Measurements from ENCODE around the gene AGAP3. TPM values are rescaled to one million over a fixed set of nuclear protein-coding genes. Genes with fewer than 3 reads are reported as not detected.

The AGAP3 gene
- total and polyA plus RNA-seq, 2 of the 4 experiments (the other 2 are of a cell fraction) = 35.3 to 93.9 TPM

DNA sequence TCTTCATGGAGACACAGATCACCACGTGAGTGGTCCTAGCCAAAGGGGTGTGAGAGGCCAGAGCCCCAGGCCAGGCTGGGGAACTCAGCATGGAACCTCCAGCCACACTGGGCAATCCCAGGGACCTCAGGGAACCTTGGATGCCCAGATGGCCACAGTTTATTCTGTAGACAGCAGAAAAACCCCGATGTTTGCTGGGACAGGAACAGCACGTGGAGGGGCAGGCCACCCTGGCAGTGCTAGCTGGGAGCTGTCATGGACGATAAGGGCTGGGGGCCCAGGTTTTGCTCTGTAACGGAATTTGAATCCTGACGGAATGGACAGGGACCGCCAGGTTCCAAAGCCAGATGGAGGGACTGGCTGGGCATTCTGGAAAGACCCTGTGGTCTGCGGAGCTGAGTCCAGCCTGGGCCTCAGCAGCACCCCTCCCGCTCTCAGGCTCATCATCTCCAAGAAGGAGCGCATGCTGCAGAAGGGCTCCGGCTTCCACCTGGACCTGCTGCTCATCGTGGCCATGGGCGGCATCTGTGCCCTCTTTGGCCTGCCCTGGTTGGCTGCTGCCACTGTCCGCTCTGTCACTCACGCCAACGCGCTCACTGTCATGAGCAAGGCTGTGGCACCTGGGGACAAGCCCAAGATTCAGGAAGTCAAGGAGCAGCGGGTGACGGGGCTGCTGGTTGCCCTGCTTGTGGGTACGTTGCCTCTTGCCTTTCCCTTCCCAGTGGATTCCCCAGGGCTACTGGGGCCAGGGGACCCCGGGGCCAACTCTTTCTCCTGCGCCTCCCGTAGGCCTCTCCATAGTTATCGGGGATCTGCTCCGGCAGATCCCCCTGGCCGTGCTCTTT, 11.2 kb upstream of the AGAP3 start (continued):
- TF ChIP-seq RFX5 (IDR thresholded peaks at IDR 0.05; ENCODE audit: low read depth, low read length) = no peak

DNA sequence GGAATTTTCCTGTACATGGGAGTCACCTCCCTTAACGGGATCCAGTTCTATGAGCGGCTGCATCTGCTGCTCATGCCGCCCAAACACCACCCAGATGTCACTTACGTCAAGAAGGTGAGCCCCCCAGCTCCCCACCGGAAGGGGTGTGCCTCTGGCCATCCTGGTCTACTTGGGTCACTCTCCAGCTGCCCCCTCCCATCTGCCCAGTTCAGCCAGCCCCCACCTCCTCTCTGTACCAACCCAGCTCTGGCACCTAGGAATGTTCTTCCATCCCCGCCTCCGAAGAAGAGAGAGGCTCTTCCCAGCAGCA, 10.7 kb upstream of the AGAP3 start:
- H4K91ac ChIP-seq (ENCODE audit: insufficient read depth, low read depth, low read length) = no peak overlapping the region
- H2BK15ac ChIP-seq (ENCODE audit: low read depth, low read length) = no peak overlapping the region
- no peak overlapping the region for H3K14ac ChIP-seq (replicated peaks; ENCODE audit: low read depth, low read length)
- no peak overlapping the region for H3K4ac ChIP-seq (ENCODE audit: low read depth, low read length)
- no peak overlapping the region for H4K5ac ChIP-seq (ENCODE audit: low read depth, low read length)
- no peak overlapping the region for H2AK5ac ChIP-seq (ENCODE audit: low read depth, low read length)
- no peak overlapping the region for H3K4me2 ChIP-seq (ENCODE audit: low read depth, low read length)
- H3K27me3 ChIP-seq (ENCODE audit: control insufficient read depth, insufficient read depth, low read length) = no peaks in the 10 kb centered on the region
- TF ChIP-seq MAFK (IDR thresholded peaks at IDR 0.05; ENCODE audit: low read depth, low read length) (no peak), NFE2L2 (IDR thresholded peaks at IDR 0.05; ENCODE audit: low read depth, low read length) (no peak)
- TF ChIP-seq, protein P1, sequence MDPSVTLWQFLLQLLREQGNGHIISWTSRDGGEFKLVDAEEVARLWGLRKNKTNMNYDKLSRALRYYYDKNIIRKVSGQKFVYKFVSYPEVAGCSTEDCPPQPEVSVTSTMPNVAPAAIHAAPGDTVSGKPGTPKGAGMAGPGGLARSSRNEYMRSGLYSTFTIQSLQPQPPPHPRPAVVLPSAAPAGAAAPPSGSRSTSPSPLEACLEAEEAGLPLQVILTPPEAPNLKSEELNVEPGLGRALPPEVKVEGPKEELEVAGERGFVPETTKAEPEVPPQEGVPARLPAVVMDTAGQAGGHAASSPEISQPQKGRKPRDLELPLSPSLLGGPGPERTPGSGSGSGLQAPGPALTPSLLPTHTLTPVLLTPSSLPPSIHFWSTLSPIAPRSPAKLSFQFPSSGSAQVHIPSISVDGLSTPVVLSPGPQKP (IDR thresholded peaks at IDR 0.05; ENCODE audit: borderline replicate concordance, low read depth, low read length) = no peak
- H3K27ac ChIP-seq (ENCODE audit: insufficient read depth, low read length) = no peak overlapping the region
- peaks cover 8% of the 10 kb centered on the region for H3K4me1 ChIP-seq (ENCODE audit: control insufficient read depth, insufficient read depth, low read length)
- dilution Hi-C loops (cut with HindIII; ENCODE audit: low sequenced_read_pairs, unreplicated experiment) = no loop called here
- H3K36me3 ChIP-seq (ENCODE audit: control insufficient read depth, insufficient read depth, low read length) = peaks cover 66% of the 10 kb centered on the region
- no peak overlapping the region for H2BK20ac ChIP-seq (ENCODE audit: low read depth, low read length)
- no peaks in the 10 kb centered on the region for H3K9me1 ChIP-seq (ENCODE audit: insufficient read depth, low read length)
- ATAC-seq (ENCODE audit: low read depth) = no peak
- no peak overlapping the region for H2AFZ ChIP-seq (replicated peaks; ENCODE audit: low read length, poor library complexity)
- no peak overlapping the region for H3K18ac ChIP-seq (ENCODE audit: low read depth, low read length)
- WGBS, 2 experiments (ENCODE audit: extremely low coverage in 2 of 2, insufficient read length in 1 of 2) = 92% methylated on average over 4 of the region's 7 CpGs; no CpG with 5 or more reads in 1 of the 2 experiments
- in situ Hi-C loops (cut with MboI; ENCODE audit: low sequenced_read_pairs) = no loop called here
- intact Hi-C loops (cut with micrococcal nuclease) = no loop called here
- DNase-seq = no peak
- peak overlapping the region; percentile 37 for H2AK9ac ChIP-seq (replicated peaks; ENCODE audit: low read depth, low read length, poor library complexity)
- no peak overlapping the region for H3K23ac ChIP-seq (ENCODE audit: low read depth, low read length)
- H4K8ac ChIP-seq (ENCODE audit: low read depth in 2 of 2, low read length in 2 of 2) = no peak overlapping the region
- peaks cover 13 to 60% of the 10 kb centered on the region in 2 experiments; a peak in 3 of 4 replicates for H3K79me1 ChIP-seq (ENCODE audit: low read depth in 1 of 2, low read length in 2 of 2)
- no peak overlapping the region for H3K9ac ChIP-seq (ENCODE audit: low read depth, low read length)
- BruUV-seq (replicated peaks) = no TSS peak
- H4K20me1 ChIP-seq (ENCODE audit: insufficient read depth, low read length) = peaks cover 22% of the 10 kb centered on the region
- H3K9me3 ChIP-seq (ENCODE audit: control insufficient read depth, insufficient read depth, low read length) = no peaks in the 10 kb centered on the region
- no peak overlapping the region for H3K4me3 ChIP-seq (ENCODE audit: insufficient read depth, low read depth, low read length)
- ChIA-PET POLR2A (ENCODE audit: unreplicated experiment) (no interaction called here), CTCF (no interaction called here)
- H2BK120ac ChIP-seq (ENCODE audit: low read depth, low read length) = no peak overlapping the region
- no peak overlapping the region for H3K56ac ChIP-seq (ENCODE audit: extremely low read depth, insufficient read depth, low read length)
- no peak overlapping the region for H2BK5ac ChIP-seq (ENCODE audit: low read depth, low read length, poor library complexity, severe bottlenecking)
